Dendritic cell treated with granulocyte-macrophage colony-stimulating factor and Interleukin-4, amounts not matched to agents 40 ng/mL and 50 ng/mL, for 4 days (primary cell): ENCODE results near the gene KCNJ12.

Source experiments
- H3K27ac Mint-ChIP-seq: one replicate; pipeline ENCODE4 v1.8.0; 2022; ENCODE audit warnings: mild to moderate bottlenecking, mixed read lengths
- H3K27me3 Mint-ChIP-seq: one replicate; pipeline ENCODE4 v1.8.0; 2022; ENCODE audit warnings: mild to moderate bottlenecking, mixed read lengths
- H3K36me3 Mint-ChIP-seq: one replicate; pipeline ENCODE4 v1.8.0; 2022; ENCODE audit warnings: low read depth, mixed read lengths
- H3K4me1 Mint-ChIP-seq: one replicate; pipeline ENCODE4 v1.8.0; 2022; ENCODE audit warnings: low read depth, mixed read lengths
- H3K4me3 Mint-ChIP-seq: one replicate; pipeline ENCODE4 v1.8.0; 2022; ENCODE audit warnings: mild to moderate bottlenecking, moderate library complexity, mixed read lengths
- H3K9me3 Mint-ChIP-seq: one replicate; pipeline ENCODE4 v1.8.0; 2022; ENCODE audit warnings: mixed read lengths
- intact Hi-C: fragments of 100-400 bp; cut with micrococcal nuclease; formaldehyde crosslinking; loops from one replicate; pipeline ENCODE4 v1.15.0; 2022

The KCNJ12 gene

GRCh38 chr17:21467739-21468490 lies 91.8 kb downstream of the KCNJ12 start:
- Mint-ChIP-seq H3K4me3 (no peak overlapping the region), H3K27ac (no peak overlapping the region), H3K9me3 (no peaks in the 10 kb centered on the region), H3K4me1 (peaks cover 11% of the 10 kb centered on the region), H3K36me3 (no peaks in the 10 kb centered on the region), H3K27me3 (peaks cover 29% of the 10 kb centered on the region)
- intact Hi-C loops: no loop called here
